HEK293 (cell line): ENCODE results near the gene VPS54.

Source experiments
- CTCF ChIP-seq: fragments of 450-650 bp; formaldehyde crosslinking; IDR thresholded peaks from 2 replicates; pipeline ENCODE4 v1.5.1; 2016; ENCODE audit warnings: missing biosample characterization, missing genetic modification characterization
- ZBTB26 ChIP-seq: fragments of 450-650 bp; formaldehyde crosslinking; optimal IDR thresholded peaks from 2 replicates; pipeline ENCODE3; 2016; ENCODE audit warnings: missing biosample characterization, mild to moderate bottlenecking, missing genetic modification characterization
- ZNF121 ChIP-seq: fragments of 450-650 bp; formaldehyde crosslinking; IDR thresholded peaks from 2 replicates; pipeline ENCODE4 v1.5.1; 2016; ENCODE audit warnings: missing biosample characterization, missing genetic modification characterization
- ZNF274 ChIP-seq, 2 experiments: fragments of 200-500 bp in 1 of 2; fragments of 450-650 bp in 1 of 2; sonication (Bioruptor generic) in 1 of 2; formaldehyde crosslinking in 1 of 2; IDR thresholded peaks; 2 replicates each; pipeline versions ENCODE4 v1.5.1 to v1.6.1; 2014 to 2016; ENCODE audit warnings: borderline replicate concordance in 1 of 2, inconsistent platforms in 1 of 2, low read length in 1 of 2, missing biosample characterization in 1 of 2, missing genetic modification characterization in 1 of 2
- ZNF302 ChIP-seq: fragments of 450-650 bp; formaldehyde crosslinking; IDR thresholded peaks from 2 replicates; pipeline ENCODE4 v1.5.1; 2016; ENCODE audit warnings: missing biosample characterization, missing genetic modification characterization, low read depth
- ZNF350 ChIP-seq: fragments of 450-650 bp; formaldehyde crosslinking; IDR thresholded peaks from 2 replicates; pipeline ENCODE4 v1.5.0; 2017; ENCODE audit warnings: missing biosample characterization, mild to moderate bottlenecking, missing genetic modification characterization
- ZNF398 ChIP-seq: fragments of 450-650 bp; formaldehyde crosslinking; IDR thresholded peaks from 2 replicates; pipeline ENCODE4 v1.5.1; 2017; ENCODE audit warnings: missing biosample characterization, missing genetic modification characterization
- ZNF561 ChIP-seq: fragments of 450-650 bp; IDR thresholded peaks from 2 replicates; pipeline ENCODE4 v1.5.1; 2018; ENCODE audit warnings: missing biosample characterization, missing genetic modification characterization, borderline replicate concordance
- ZNF76 ChIP-seq: fragments of 450-650 bp; formaldehyde crosslinking; IDR thresholded peaks from 2 replicates; pipeline ENCODE4; 2016; ENCODE audit warnings: low read depth, missing biosample characterization, missing genetic modification characterization, borderline replicate concordance

- TF ChIP-seq CTCF (tag by site-specific recombination) (no peak), ZNF561 (tag by site-specific recombination) (no peak), ZBTB26 (tag by site-specific recombination) (no peak), ZNF76 (tag by site-specific recombination) (no peak), ZNF398 (tag by site-specific recombination) (no peak), ZNF274 (IDR thresholded peaks at IDR 0.05; ENCODE audit: low read length) (no peak), ZNF274 (tag by site-specific recombination; IDR thresholded peaks at IDR 0.05; ENCODE audit: borderline replicate concordance) (no peak), ZNF350 (no peak), ZNF121 (tag by site-specific recombination) (no peak), ZNF302 (tag by site-specific recombination) (no peak)
These were observed 92.4 kb downstream of the VPS54 start for GRCh38 chr2:63926815-63927214.
